ENCODE measurements around the gene CCDC9.
"Not testable (repeated sequence)": the region's sequence is repeated elsewhere in the genome, so short reads cannot be mapped to it uniquely, and the experiment has no call there.

Gene CCDC9

GRCh38 chr19:47274891-47275761 is 18.8 kb downstream of the CCDC9 start:
- no peak overlapping the region for H2AFZ ChIP-seq (ENCODE audit: low read length)
- H3F3A ChIP-seq (ENCODE audit: insufficient read depth, low read length) = no peaks in the 10 kb centered on the region
- peaks cover 19% of the 10 kb centered on the region for H3K4me1 ChIP-seq (ENCODE audit: insufficient read depth, low read length, severe bottlenecking)
- H3K27ac ChIP-seq (ENCODE audit: low read depth, low read length, poor library complexity, severe bottlenecking) = no peak overlapping the region
- H3K79me2 ChIP-seq (ENCODE audit: insufficient read depth, low read length) = no peaks in the 10 kb centered on the region
- peak overlapping the region; percentile 92 for H3K4me2 ChIP-seq (ENCODE audit: low read length)
- peaks cover 15% of the 10 kb centered on the region for H3K36me3 ChIP-seq (ENCODE audit: insufficient read depth, low read length)
- no peaks in the 10 kb centered on the region for H3K27me3 ChIP-seq (ENCODE audit: insufficient read depth, low read length)
- no peaks in the 10 kb centered on the region for H3K9me3 ChIP-seq (ENCODE audit: low read length)
- H3K9me2 ChIP-seq (ENCODE audit: low read depth, low read length) = no peaks in the 10 kb centered on the region
- no peaks in the 10 kb centered on the region for H4K20me1 ChIP-seq (ENCODE audit: insufficient read depth, low read length)
- H3K9ac ChIP-seq (ENCODE audit: low read length) = peak overlapping the region; percentile 60
- peak overlapping the region; percentile 67 for H3K4me3 ChIP-seq (ENCODE audit: low read depth, low read length, poor library complexity, severe bottlenecking)
- TF ChIP-seq CTCF (IDR thresholded peaks at IDR 0.05; ENCODE audit: low read length) = no peak
- no peak for TF ChIP-seq EZH2 (IDR thresholded peaks at IDR 0.05; ENCODE audit: borderline replicate concordance, low read length)

- Histone ChIP-seq H3K36me3 (ENCODE audit: insufficient read depth, low read length) (peaks cover 15% of the 10 kb centered on the region), H4K20me1 (ENCODE audit: insufficient read depth, low read length) (no peaks in the 10 kb centered on the region), H3K27me3 (ENCODE audit: insufficient read depth, low read length) (no peaks in the 10 kb centered on the region), H3K9ac (ENCODE audit: low read length) (peak overlapping the region; percentile 60; the same call in 1 of the 2 replicates), H3K27ac (ENCODE audit: low read depth, low read length, poor library complexity, severe bottlenecking) (no peak overlapping the region), H3K9me3 (ENCODE audit: low read length) (no peaks in the 10 kb centered on the region), H3F3A (ENCODE audit: insufficient read depth, low read length) (no peaks in the 10 kb centered on the region), H2AFZ (ENCODE audit: low read length) (no peak overlapping the region), H3K4me2 (ENCODE audit: low read length) (peak overlapping the region; percentile 92), H3K9me2 (ENCODE audit: low read depth, low read length) (no peaks in the 10 kb centered on the region), H3K4me1 (ENCODE audit: insufficient read depth, low read length, severe bottlenecking) (peaks cover 19% of the 10 kb centered on the region), H3K79me2 (ENCODE audit: insufficient read depth, low read length) (no peaks in the 10 kb centered on the region), H3K4me3 (ENCODE audit: low read depth, low read length, poor library complexity, severe bottlenecking) (peak overlapping the region; percentile 67)
- TF ChIP-seq EZH2 (IDR thresholded peaks at IDR 0.05; ENCODE audit: borderline replicate concordance, low read length) = no peak
- TF ChIP-seq CTCF (IDR thresholded peaks at IDR 0.05; ENCODE audit: low read length) = no peak
These were observed 19.6 kb downstream of the CCDC9 start for GRCh38 chr19:47275791-47276461.

GRCh38 chr19:47276513-47276912 is 20.2 kb downstream of the CCDC9 start:
- H3K27ac ChIP-seq (ENCODE audit: low read depth, low read length, poor library complexity, severe bottlenecking); H3K9me3 ChIP-seq (ENCODE audit: low read length); H3K9me2 ChIP-seq (ENCODE audit: low read depth, low read length); H3K4me3 ChIP-seq (ENCODE audit: low read depth, low read length, poor library complexity, severe bottlenecking); H3K9ac ChIP-seq (ENCODE audit: low read length); H3K27me3 ChIP-seq (ENCODE audit: insufficient read depth, low read length); H3K79me2 ChIP-seq (ENCODE audit: insufficient read depth, low read length); H4K20me1 ChIP-seq (ENCODE audit: insufficient read depth, low read length); H2AFZ ChIP-seq (ENCODE audit: low read length); H3F3A ChIP-seq (ENCODE audit: insufficient read depth, low read length); H3K4me2 ChIP-seq (ENCODE audit: low read length): not testable (repeated sequence)
- peaks cover 19% of the 10 kb centered on the region for H3K4me1 ChIP-seq (ENCODE audit: insufficient read depth, low read length, severe bottlenecking)
- peaks cover 13% of the 10 kb centered on the region for H3K36me3 ChIP-seq (ENCODE audit: insufficient read depth, low read length)
